HG03108 (cell line): Measurements from ENCODE around the gene COL2A1.

ENCODE experiments used
- ATAC-seq: cut with Tn5 transposase; IDR thresholded peaks from one replicate; pipeline ENCODE4 v1.9.1; 2021; ENCODE audit warnings: moderate library complexity; ENCODE audit not compliant: unreplicated experiment

COL2A1 gene

DNA sequence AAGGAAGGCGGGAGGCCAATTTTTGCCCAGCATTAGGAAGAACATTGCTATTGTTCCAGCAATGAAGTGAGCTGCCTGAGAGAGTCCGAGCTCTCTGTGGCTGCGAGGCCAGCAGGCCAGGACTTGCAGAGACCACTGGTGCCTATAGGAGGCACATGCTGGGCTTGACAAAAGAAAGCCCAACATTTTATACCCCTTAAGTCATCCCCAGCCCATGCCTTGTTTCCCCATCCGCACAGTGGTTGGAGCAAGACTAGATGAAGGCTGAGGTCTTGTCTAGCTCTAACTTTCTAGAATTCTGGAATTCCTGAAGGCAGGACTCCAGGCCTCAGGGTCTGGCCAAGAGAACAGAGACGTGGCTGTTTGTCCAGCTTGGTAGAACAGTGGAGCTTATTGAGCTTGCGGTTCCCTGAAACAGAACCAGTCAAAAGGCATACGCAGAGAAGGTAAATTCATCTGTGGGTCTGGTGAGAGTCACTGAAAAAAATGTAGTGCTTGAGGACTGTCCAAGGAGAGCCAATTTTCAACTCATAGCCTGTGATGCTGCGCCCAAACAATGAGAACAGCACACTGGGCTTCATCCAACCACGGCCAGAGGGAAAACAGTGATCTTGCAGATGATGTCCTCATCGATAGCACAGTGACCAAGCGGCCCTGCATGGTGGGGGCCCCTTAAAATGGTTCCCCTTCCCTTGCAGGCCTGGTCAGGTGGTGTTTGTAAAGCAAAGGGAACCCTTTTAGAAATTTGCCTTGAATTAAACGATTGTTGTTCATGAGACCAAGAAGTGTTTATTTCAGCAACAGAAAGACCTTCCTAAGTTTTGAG, 27.1 kb upstream of the COL2A1 start:
- ATAC-seq: no peak

DNA sequence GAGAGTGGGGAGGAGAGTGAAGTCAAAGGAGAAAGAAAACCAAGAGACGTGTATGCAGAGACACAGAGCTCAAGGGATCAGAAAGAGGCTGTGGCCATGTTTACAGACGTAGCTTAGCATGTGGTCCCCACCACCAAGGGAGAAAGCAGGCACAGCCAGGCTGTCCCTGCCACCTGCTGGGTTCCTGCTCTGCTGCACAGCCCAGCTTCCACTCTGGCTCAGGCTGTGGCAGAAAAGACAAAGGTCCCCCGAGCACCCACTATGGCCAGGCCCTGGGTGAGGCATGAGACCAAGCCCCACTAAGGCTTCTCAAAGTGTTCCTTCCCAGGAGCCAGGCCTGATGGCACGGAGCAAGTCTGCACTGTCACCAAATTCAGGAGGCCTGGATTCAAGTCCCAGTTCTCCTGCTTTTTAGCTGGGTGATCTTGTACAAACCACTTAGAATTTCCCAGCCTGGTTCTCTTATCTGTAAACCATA, 25.9 kb upstream of the COL2A1 start:
- no peak for ATAC-seq

DNA sequence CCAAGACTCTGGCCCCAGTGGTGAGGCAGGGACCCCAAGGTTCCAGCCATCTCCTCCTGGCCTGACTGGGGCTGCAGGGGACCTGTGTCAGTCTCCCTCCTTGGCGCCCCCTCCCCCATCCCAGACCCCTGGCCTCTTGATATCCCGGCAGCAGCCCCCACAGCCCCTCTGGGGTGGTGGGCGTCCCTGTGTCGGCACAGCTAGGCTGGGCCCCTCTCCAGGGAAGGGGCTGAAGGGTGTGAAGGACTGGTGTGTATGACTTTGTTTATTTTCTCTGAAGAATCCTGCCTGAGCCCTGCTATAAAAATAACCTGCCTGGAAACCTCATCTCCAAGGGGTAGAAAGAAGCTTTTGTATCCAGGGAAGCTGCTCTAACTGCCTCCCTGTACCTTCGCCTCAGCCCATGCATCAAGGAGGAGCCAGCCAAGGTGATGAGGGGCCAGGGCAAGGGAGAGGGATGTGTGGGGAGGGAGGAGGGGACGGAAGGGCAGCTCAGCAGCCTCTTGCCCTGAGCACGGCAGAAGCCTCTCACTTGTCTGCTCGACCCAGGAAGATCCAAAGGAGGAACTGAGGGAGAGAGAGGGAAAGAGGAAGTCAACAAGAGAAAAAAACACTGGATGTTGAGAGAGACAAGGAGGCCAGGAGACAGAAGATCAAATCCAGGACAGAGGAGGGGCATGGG, 25.4 kb upstream of the COL2A1 start:
- no peak for ATAC-seq

DNA sequence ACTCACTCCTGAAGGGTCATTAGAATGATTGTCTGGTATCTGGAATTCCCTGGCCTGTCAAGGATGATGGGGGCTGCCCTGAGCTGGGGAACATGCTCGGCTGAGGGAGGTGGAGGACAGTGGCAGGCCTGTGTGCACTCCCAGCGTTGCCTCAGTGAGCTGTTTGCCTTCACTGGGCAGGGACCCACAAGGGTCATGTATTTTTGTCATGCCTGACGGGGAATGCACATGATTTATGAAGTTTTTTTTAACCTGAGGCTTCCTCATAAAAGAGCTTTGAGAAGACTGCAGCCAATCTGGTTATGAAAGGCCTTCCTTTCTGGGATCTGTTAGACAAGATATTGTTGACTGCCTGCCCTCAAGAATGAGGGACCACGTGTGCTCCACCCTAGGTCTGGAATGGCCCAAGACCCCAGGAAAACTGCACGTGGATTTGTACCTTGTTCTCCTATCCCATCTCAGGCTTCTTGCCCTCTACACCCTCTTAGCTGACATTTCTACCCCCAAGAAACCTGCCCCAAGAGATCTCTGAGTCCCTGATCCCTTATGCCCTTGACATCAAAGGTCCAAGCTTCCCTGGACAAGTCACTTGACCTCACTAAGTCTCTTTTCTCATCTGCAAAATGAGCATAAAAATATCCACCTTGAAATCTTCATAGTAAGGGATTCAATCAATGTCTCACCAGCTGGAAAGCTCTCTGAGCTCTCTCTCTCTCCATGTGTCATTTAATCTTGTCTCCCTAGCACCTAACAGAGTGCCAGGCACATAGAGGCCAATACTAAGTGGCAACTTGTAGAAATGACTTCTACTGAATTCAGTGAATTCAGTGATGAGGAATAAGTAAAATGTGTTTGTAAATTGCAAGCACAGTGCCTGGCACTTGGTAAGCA, 24.5 kb upstream of the COL2A1 start:
- ATAC-seq: no peak

DNA sequence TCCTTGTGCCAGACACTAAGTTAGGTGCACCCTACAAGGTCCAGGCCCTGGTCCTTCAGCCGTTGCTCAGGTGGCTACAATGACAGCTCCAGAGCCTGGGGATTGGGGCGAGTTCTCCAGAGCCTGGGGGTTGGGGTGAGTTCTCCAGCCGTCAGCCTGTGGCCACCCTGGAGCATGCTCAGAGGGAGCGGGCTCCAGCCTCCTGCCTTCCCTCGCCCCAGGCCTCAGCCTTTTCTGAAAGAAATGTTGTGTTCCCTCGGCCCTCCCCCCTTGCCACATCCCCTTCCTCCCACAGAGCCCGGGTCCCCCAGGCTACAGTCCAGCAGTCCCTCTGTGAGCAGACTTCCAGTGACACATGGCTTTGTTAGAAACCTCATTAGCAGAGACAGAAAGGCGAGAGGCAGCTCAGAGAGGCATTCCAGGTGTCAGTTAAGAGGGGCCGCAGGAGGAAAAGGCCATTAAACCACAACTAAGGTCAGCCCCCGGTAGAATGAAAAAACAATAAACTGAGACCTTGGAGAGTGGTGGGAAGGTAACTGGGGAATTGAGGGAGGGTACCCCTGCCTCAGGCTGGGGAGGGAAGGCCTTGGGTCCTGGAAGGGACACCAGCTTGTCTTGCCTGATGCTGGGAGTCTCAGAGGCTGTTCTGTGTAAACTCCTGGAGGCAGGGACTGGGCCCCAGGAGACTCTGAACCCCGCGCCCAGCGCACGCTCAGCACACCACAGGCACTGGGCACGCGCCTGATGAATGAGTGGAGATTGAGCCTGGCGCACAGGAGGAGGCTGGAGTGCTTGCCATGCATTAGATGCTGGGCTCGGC, 23.1 kb upstream of the COL2A1 start:
- no peak for ATAC-seq

DNA sequence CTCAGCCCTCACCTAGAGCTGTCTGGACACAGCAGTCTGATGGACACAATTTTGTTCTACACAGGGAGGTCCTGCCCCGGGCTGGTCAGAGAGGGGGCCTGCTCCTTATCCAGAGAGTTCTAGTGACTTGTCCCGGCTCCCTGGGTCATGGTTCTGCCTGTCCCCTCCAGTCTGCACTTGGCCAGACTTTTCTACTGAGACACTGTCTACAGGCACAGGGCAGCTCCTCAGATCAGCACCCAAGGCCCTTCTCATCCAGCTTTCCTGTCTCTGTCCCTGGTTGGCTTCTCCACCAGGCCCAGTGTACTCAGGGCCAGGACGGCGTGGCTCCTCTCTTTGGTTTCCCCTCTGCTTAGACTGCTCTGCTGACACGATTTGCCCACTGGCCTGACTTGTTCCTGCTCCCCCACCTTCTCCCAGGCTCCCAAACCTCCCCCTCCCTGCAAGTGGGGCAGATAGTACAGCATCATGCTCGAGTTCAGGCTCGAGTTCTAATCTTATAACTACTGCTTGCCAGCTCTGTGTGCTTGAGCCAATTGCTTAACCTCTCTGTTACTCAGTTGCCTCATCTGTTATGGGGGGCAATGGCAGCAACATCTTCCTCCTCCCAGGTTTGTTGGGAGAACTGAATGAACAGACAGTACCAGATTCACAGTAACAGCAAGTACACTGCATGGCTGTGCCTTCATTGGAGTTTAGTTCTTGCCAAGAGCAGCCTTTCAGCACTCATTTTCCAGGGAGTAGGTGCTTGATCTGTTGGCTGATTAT, 22.0 kb upstream of the COL2A1 start:
- no peak for ATAC-seq

DNA sequence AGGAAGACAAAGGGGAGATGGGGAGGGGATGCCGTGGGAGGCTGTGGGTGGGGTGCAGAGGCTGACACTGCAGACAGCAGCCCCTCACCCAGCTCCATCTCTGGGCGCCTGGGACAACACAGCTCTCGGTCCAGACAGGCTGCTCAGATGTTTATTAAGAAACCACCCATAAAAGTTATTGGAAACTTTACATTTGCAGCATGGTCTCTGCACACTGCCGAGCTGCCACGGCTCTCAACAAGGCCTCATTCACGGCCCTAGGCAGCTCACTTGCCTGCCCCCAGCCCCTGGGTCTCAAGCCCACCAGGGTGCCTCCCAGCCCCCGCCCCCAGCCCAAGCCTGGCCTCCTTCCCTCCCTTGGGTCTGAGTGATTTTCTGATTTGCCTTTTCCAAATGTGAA, 21.0 kb upstream of the COL2A1 start:
- no peak for ATAC-seq

DNA sequence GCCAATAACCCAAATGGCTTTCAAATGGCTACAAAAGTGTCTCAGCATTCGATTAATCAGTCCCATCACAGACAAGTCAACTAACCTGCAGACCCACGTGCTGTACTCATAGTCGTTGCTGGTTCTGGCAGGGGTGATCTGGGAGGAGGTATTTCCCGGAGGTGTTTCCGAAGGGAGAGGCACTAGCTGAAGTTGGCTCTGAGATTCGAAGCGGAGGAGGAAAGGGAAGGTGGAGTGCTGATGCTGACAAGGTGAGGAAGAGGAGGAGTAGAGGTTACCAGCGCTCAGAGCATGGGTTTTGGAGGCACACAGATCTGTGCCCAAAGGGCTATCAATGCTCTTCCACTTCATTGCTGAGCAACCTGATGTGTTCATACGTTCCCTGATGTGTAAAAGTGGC, 20.5 kb upstream of the COL2A1 start:
- no peak for ATAC-seq

DNA sequence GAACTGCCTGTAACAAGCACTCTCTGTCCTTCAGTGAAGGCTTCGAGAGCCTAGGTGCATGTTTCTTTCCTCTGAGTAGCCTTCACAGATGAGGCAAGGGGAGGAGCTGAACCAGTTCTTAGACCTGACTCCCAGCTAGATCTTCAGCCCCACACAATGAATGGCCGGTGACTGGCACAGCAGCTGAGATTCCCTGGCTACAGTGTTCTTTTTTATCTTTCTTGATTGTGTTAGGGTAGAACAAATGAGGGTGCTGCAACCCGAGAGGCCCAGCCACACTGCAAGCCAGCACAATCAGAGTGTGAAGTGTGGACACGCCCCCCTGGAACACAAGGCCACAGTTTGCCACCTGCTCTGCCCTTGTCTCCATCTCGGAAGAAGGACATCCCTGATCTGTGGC, 19.1 kb upstream of the COL2A1 start:
- no peak for ATAC-seq

DNA sequence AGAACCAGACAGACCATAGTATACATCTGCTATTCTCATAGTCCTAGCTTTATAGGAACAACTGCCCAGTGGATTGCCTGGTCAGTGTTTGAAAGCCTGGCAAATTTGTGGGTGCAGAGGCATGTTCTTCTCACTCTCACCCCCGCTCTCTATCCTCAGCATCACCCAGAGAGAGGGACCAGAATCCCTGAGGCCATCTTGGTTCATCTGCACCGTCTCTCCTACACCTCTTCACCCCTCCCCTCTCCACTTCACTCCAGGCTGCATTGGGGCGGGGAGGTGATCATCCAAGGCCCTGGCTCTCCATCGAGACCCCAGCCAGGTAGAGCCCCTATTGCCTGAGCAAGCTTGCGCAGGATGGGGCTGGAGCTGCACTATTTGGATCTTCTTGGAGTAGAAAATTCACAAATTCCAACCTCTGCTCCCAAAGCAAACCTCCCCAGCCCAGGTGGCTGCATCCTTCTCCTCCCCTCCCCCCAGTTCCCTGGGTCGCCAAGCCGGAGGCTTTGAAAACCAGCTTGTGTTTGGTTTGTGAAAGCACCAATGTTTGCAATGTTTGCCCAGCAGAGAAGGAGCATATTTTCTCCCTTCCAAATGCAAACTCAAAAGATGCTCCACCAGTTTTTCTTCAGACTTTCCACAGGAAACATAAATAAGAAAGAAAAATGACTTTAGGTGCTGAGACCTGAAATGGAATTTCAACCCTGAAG, 18.6 kb upstream of the COL2A1 start:
- no peak for ATAC-seq

DNA sequence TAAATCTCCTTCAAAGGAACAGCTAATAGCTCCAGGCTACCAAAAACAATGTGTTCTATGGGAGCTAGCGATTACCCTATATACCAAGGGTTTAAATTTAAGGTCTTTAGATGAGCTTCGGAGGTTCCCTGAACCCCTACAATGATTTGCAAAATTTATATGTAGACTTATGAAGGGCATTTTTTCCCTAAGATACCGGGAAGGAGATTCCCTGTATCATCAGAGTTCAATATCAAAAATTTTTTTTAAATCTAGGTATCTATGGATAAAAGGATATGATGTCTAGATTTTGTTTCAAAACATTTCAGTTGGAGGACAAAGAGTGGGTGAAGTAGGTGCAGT, 17.9 kb upstream of the COL2A1 start:
- no peak for ATAC-seq

DNA sequence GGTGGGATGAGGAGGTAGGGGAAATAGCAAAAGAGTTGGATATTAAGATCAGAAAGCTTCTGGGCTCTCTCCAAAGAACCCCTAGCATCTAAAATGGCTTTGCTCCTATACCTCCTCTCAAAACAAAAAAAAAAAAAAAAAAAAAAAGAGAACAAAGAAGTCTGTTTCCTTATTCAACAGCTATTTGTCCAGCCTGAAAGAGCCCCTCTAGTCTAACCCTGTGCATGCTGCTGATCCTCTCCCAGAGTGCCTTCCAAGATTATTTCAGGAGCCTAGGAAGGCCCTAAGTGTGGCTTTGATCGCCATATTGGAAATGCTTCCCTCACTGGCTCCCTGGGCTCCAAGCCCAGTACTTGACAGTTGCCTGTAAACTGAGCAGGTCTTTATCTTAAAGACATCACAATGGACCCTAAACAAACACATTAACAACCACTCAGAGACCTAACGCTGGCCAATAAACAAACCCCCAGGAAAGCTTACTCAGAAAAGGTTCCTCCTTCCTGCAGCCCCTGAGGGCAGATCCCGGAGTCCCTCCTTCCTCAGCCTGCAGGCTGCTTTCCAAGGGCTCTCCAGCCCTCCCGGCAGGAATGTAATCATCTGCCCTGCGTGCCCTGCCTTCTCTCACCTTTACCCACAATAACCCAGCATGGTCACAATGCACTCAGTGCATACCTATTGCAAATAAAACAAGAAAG, 17.4 kb upstream of the COL2A1 start:
- ATAC-seq: no peak

DNA sequence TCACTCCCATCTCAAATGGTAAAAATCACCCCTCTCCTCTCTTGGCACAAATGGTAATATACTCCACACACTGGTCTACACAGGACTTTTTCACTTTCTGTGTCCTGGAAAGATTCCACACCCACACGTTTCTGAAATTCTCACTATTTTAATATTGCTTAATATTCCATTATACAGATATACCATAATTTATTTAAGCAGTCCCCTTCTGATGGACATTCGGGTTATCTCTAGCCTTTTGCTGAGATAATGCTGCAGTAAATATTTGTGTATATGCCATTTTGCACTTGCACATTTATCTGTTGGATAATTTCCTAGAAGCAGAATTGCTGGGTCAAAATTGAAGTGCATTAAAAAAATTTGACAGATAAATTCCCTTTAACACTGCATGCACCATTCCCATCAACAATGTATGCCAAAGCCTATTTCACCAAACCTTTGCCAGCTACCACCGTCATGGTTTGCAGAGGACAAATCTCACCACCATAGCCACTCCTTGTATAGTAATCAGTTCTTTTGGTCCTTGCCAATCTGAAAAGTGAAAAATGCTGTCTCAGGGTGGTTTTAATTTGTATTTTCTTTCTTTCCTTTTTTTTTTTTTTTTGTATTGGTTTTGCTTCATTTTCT, 15.5 kb upstream of the COL2A1 start:
- ATAC-seq: no peak

DNA sequence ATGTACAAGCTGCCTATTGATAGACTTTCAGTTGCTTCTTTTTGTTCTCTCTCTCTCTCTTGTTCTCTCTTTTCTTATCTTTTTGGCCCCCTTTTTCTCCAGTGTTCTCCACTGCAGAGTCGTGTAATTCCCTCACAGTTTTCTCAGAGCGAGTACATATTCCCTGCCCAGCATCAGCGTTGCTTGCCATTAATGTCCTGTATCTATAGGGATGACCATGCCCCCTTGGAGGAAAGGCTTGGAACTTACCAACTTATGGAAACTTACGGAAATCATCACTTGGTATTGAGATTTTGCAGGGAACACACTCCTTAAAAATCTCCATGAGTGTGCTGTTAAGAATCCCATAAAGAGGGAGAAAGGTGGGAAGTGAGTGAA, 14.3 kb upstream of the COL2A1 start:
- ATAC-seq: no peak

DNA sequence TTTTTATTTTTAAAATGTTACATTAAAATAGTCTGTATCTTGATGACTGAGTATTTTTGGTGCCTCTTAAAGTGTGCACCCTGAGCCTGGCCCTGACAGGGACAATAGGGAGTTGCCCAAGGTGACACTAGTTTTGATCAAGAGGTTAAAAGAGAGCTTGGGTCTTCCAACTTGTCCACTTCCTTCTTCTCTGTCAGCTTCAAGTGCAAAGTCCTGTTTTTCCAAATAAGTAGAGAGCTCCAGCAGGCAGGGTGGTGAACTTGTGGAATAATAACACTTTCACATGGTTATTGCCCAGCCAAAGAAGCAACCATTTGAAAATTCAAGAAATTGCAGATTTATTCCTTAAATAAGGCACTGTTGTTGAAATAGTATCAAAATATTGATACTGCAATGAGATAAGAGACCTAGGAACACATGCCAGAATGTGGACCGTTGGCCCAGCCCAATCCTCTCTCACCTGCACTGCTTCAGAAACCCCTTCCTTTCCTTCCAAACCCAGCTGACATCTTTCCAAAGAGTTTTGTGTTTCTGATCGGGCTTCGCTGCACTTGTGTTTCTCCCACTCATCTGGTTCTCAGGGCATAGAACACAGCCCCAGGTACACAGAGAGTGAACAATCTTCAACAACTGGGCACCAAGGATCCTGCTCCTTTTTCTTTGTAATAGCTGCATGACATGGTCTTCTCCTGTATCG, 13.8 kb upstream of the COL2A1 start:
- no peak for ATAC-seq

DNA sequence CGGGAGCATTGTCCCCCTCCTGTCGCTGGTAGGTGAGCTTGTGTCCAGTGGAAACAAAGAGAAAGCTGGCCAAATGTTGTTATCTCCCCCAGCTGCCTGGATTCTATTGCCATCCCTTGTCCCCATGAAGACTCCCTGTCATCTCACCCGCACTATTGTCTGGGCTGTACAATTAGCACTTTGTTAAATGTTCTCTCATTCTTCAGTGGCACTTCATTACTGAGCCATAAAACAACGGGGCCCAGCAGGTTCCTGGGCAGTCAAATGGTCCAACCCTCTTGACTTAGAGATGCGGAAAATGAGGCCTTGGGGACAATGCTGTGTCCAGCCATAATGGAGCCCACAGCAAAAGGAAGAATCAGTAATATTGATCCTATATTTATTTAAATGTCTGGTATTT, 13.2 kb upstream of the COL2A1 start:
- ATAC-seq: no peak

DNA sequence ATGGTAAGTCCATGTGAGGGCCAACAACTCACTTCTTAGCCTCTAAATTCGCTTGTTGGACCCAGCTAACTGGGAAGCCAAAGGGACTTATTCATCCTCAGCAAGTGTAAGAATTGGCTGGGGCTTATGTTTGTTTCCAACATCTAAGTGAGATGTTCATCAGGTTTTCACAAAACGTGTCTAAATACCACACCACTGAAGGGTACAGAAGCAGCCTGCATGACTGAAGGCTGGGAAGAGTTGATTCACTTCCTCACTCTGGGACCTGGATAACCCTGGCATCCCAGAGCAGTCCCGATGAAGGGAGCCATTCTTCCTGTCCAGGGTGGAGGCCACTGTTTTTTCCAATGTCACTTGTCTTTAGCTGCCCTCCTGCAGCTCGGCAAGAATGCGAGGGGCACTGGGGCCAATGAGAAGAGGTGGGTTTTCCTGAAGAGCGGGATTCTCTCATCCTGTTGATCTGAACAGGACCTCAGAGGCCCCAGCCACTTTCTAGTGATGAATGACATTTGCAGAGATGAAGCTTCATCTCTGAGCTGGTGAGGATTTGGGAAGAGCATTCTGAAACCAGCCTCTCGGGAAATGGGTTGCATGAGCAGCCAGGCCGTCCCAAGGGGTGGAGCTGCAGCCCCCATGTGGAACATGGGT, 12.2 kb upstream of the COL2A1 start:
- no peak for ATAC-seq
